IMR-90 (cell line): ENCODE results near the gene DAAM2. TPM values are rescaled to one million over a fixed set of nuclear protein-coding genes. Genes with fewer than 3 reads are reported as not detected.
A peak's percentile ranks its signal among the peaks of the same experiment; 100 is the strongest.

Source experiments
- ATAC-seq: fragments of 200-7000 bp; cut with Tn5 transposase; 2 replicates; pipeline ENCODE4 v1.9.1; 2020; ENCODE audit warnings: low read depth, mild to moderate bottlenecking, moderate library complexity
- BruUV-seq: library from RNA; stranded (reverse); fragments of 400-500 nt; replicated peaks from 2 replicates; lab custom pipeline; 2021; lab: Mats Ljungman, UMichigan
- CTCF ChIA-PET: fragments of 300-600 bp; formaldehyde crosslinking; extraction: SDS; loops from one replicate; lab custom pipeline; 2021; ENCODE audit warnings: antibody characterized with exemption; lab: Yijun Ruan, JAX
- POLR2A ChIA-PET: fragments of 300-600 bp; sonication (Branson Sonifier 250); formaldehyde crosslinking; loops from one replicate; lab custom pipeline; 2022; ENCODE audit warnings: antibody characterized with exemption; ENCODE audit not compliant: unreplicated experiment; lab: Charles Lee
- DNase-seq: peaks from one replicate; pipeline ENCODE4 v3.0.0; 2013
- H2AFZ ChIP-seq: replicated peaks from 2 replicates; pipeline ENCODE3; 2013; ENCODE audit warnings: low read length, mild to moderate bottlenecking; ENCODE audit not compliant: poor library complexity
- H2AK5ac ChIP-seq: 2 replicates; pipeline ENCODE4 v1.6.1; 2013; ENCODE audit warnings: low read depth, low read length, inconsistent platforms
- H2AK9ac ChIP-seq: replicated peaks from 2 replicates; pipeline ENCODE3; 2013; ENCODE audit warnings: mild to moderate bottlenecking, low read depth, low read length, moderate library complexity; ENCODE audit not compliant: poor library complexity
- H2BK120ac ChIP-seq: 2 replicates; pipeline ENCODE4 v1.6.1; 2013; ENCODE audit warnings: low read depth, low read length, inconsistent platforms
- H2BK15ac ChIP-seq: 3 replicates; pipeline ENCODE4 v1.6.1; 2013; ENCODE audit warnings: low read depth, low read length, inconsistent platforms
- H2BK20ac ChIP-seq: 2 replicates; pipeline ENCODE4 v1.6.1; 2013; ENCODE audit warnings: low read depth, mild to moderate bottlenecking, inconsistent platforms, low read length, moderate library complexity
- H2BK5ac ChIP-seq: 2 replicates; pipeline ENCODE4 v1.6.1; 2013; ENCODE audit warnings: mild to moderate bottlenecking, low read depth, low read length, inconsistent platforms; ENCODE audit not compliant: poor library complexity, severe bottlenecking
- H3K14ac ChIP-seq: replicated peaks from 2 replicates; pipeline ENCODE4 v1.6.1; 2013; ENCODE audit warnings: low read depth, low read length, inconsistent platforms
- H3K18ac ChIP-seq: 2 replicates; pipeline ENCODE4 v1.6.1; 2013; ENCODE audit warnings: low read depth, low read length, control low read depth
- H3K23ac ChIP-seq: 2 replicates; pipeline ENCODE4 v1.6.1; 2013; ENCODE audit warnings: low read depth, low read length, inconsistent platforms
- H3K27ac ChIP-seq: 2 replicates; pipeline ENCODE4 v1.5.1; 2013; ENCODE audit warnings: mild to moderate bottlenecking, control low read depth, low read length; ENCODE audit not compliant: insufficient read depth
- H3K27me3 ChIP-seq: 2 replicates; pipeline ENCODE4 v1.6.1; 2013; ENCODE audit warnings: low read length; ENCODE audit not compliant: control insufficient read depth, insufficient read depth
- H3K36me3 ChIP-seq: 2 replicates; pipeline ENCODE4 v1.6.1; 2013; ENCODE audit warnings: low read length, mixed read lengths; ENCODE audit not compliant: control insufficient read depth, insufficient read depth
- H3K4ac ChIP-seq: 2 replicates; pipeline ENCODE4 v1.6.1; 2013; ENCODE audit warnings: low read depth, low read length, inconsistent platforms
- H3K4me1 ChIP-seq: 2 replicates; pipeline ENCODE4 v1.6.1; 2013; ENCODE audit warnings: low read length, mixed read lengths; ENCODE audit not compliant: control insufficient read depth, insufficient read depth
- H3K4me2 ChIP-seq: 2 replicates; pipeline ENCODE4 v1.6.1; 2013; ENCODE audit warnings: low read depth, mild to moderate bottlenecking, control low read depth, low read length, moderate library complexity
- H3K4me3 ChIP-seq: 2 replicates; pipeline ENCODE4 v1.5.1; 2013; ENCODE audit warnings: low read depth, mild to moderate bottlenecking, control low read depth, low read length, moderate library complexity; ENCODE audit not compliant: insufficient read depth
- H3K56ac ChIP-seq: 2 replicates; pipeline ENCODE4 v1.6.1; 2013; ENCODE audit warnings: low read length, inconsistent platforms; ENCODE audit not compliant: insufficient read depth; ENCODE audit errors: extremely low read depth
- H3K79me1 ChIP-seq, 2 experiments: 2 replicates each; pipeline ENCODE4 v1.6.1; 2013; ENCODE audit warnings: low read length in 2 of 2, inconsistent platforms in 1 of 2, low read depth in 1 of 2
- H3K9ac ChIP-seq: 2 replicates; pipeline ENCODE4 v1.6.1; 2013; ENCODE audit warnings: low read depth, low read length, control low read depth
- H3K9me1 ChIP-seq: 2 replicates; pipeline ENCODE4 v1.6.1; 2013; ENCODE audit warnings: low read length, inconsistent platforms; ENCODE audit not compliant: insufficient read depth
- H3K9me3 ChIP-seq: 2 replicates; pipeline ENCODE4 v1.6.1; 2013; ENCODE audit warnings: low read length; ENCODE audit not compliant: control insufficient read depth, insufficient read depth
- H4K20me1 ChIP-seq: 2 replicates; pipeline ENCODE4 v1.6.1; 2013; ENCODE audit warnings: low read length, inconsistent platforms; ENCODE audit not compliant: insufficient read depth
- H4K5ac ChIP-seq: 2 replicates; pipeline ENCODE4 v1.6.1; 2013; ENCODE audit warnings: mild to moderate bottlenecking, low read depth, low read length, control low read depth
- H4K8ac ChIP-seq, 2 experiments: 2 replicates each; pipeline ENCODE4 v1.6.1; 2013; ENCODE audit warnings: low read depth in 2 of 2, low read length in 2 of 2, control low read depth in 1 of 2, inconsistent platforms in 1 of 2
- H4K91ac ChIP-seq: 2 replicates; pipeline ENCODE4 v1.6.1; 2013; ENCODE audit warnings: low read depth, low read length, inconsistent platforms; ENCODE audit not compliant: insufficient read depth
- CEBPB ChIP-seq: IDR thresholded peaks from 2 replicates; pipeline ENCODE4 v1.6.1; 2012; ENCODE audit warnings: low read depth, low read length, improper control_type of control experiment
- FOS ChIP-seq: fragments of 150-350 bp; IDR thresholded peaks from 2 replicates; pipeline ENCODE4 v1.6.1; 2016; ENCODE audit warnings: low read depth, low read length
- POLR2A ChIP-seq: IDR thresholded peaks from 2 replicates; pipeline ENCODE4 v1.6.1; 2012; ENCODE audit warnings: mild to moderate bottlenecking, low read depth, low read length
- RAD21 ChIP-seq: IDR thresholded peaks from 2 replicates; pipeline ENCODE4 v1.6.1; 2012; ENCODE audit warnings: low read length, improper control_type of control experiment
- RCOR1 ChIP-seq: IDR thresholded peaks from 2 replicates; pipeline ENCODE4 v1.6.1; 2012; ENCODE audit warnings: mild to moderate bottlenecking, low read length, improper control_type of control experiment; ENCODE audit not compliant: insufficient replicate concordance
- RFX5 ChIP-seq: IDR thresholded peaks from 2 replicates; pipeline ENCODE4 v1.8.0; 2012; ENCODE audit warnings: low read depth, mild to moderate bottlenecking, low read length, moderate library complexity
- WGBS, 2 experiments: methylation state at CpG; one replicate each; pipeline versions ENCODE4 v1.1.5 to v1.1.7; 2013; ENCODE audit warnings: missing lambda C conversion rate in 2 of 2; ENCODE audit not compliant: insufficient read length in 1 of 2; ENCODE audit errors: extremely low coverage in 2 of 2; 5-methylcytosine and 5-hydroxymethylcytosine counted together
- dilution Hi-C: fragments of 300-500 bp; cut with HindIII; formaldehyde crosslinking; loops from one replicate; pipeline ENCODE4 v1.14.3; 2018; ENCODE audit warnings: low sequenced_read_pairs; ENCODE audit not compliant: unreplicated experiment
- in situ Hi-C: fragments of 300-500 bp; cut with MboI; formaldehyde crosslinking; loops from 3 replicates; pipeline ENCODE4 v1.14.3; 2019; ENCODE audit warnings: low sequenced_read_pairs, inconsistent platforms, mixed read lengths
- intact Hi-C: fragments of 100-400 bp; cut with micrococcal nuclease; formaldehyde crosslinking; loops from 2 replicates; pipeline ENCODE4 v1.10.0; 2022
- polyA plus RNA-seq, 3 experiments: library from polyadenylated mRNA; depleted of rRNA; stranded (reverse); fragments of >200 nt; gene quantifications; 2 replicates each; pipeline ENCODE4 v1.2.3, GENCODE V29; 2012; ENCODE audit warnings: low replicate concordance in 1 of 3
- total RNA-seq: library from RNA; depleted of rRNA; stranded (reverse); fragments of >200 nt; gene quantifications from 2 replicates; pipeline ENCODE4 v1.2.3, GENCODE V29; 2012
- TF ChIP-seq, protein P1 (sequence below): fragments of 150-350 bp; IDR thresholded peaks from 2 replicates; pipeline ENCODE4 v1.6.1; 2016; ENCODE audit warnings: low read depth, mild to moderate bottlenecking, low read length, moderate library complexity, borderline replicate concordance
- TF ChIP-seq, protein P2 (sequence below): conservative IDR thresholded peaks from 2 replicates; pipeline ENCODE4 v1.5.1; 2012; ENCODE audit warnings: mild to moderate bottlenecking, low read depth, low read length, improper control_type of control experiment

DAAM2 gene
- total and polyA plus RNA-seq, 2 of the 4 experiments (the other 2 are of a cell fraction): 11.2 to 12.9 TPM

DNA sequence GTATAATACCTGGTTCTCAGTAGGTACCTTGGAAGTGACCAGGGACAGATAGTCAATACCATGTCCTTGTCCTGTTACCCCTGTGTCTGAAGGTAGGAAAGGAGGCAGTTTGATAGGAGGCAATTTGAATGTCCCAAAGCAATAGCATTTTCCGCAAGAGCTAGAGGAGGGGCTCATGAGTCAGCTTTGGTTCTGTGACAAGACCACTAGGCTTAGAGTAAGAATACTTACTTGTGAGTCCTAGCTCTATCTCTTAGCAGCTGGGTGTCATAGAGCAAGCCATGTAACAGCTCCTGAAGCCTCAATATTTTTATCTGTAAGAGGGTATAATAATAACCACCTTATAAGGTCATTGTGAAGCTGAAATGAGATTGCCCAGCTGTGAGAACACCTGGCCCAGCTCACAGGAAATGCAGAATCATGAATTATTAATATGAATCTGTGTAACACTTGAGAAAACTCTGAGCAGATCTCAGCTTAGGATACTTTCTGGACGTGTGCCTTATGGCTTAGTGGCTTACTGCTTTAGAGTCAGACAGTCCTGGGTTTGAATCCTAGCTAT is 58.6 kb downstream of the DAAM2 start:
- H3K27me3 ChIP-seq: no peaks in the 10 kb centered on the region
- H4K20me1 ChIP-seq: no peaks in the 10 kb centered on the region
- dilution Hi-C loops (no loop called here), in situ Hi-C loops (no loop called here), intact Hi-C loops (no loop called here)
- CTCF ChIA-PET: interaction anchor here (0.9 to 1.0 kb wide), 2 partner anchors 15 to 31 kb away, joined by 3 read pairs; no protein-coding TSS in a partner anchor
- 0 out of 2 replicates have a peak overlapping the region, but pooled peaks have one; percentile 33 for H2BK20ac ChIP-seq
- DNase-seq: peak; percentile 7
- 60% methylated on average over 1 of the region's 2 CpGs; no CpG with 5 or more reads in 1 of the 2 experiments for WGBS, 2 experiments
- H2BK15ac ChIP-seq: 0 out of 3 replicates have a peak overlapping the region, but pooled peaks have one; percentile 59
- no peak overlapping the region for H3K23ac ChIP-seq
- H3K9me3 ChIP-seq: no peaks in the 10 kb centered on the region
- H3K14ac ChIP-seq: no peak overlapping the region
- no peak for ATAC-seq
- H3K56ac ChIP-seq: no peak overlapping the region
- H3K36me3 ChIP-seq: no peaks in the 10 kb centered on the region
- no peak overlapping the region for H2AK5ac ChIP-seq
- H4K91ac ChIP-seq: no peak overlapping the region
- H3K9ac ChIP-seq: no peak overlapping the region
- 0 out of 2 replicates have a peak overlapping the region, but pooled peaks have one; percentile 79 for H2BK120ac ChIP-seq
- no peak overlapping the region for H2BK5ac ChIP-seq
- H2AK9ac ChIP-seq: no peak overlapping the region
- H3K79me1 ChIP-seq: peaks cover 0 to 8% of the 10 kb centered on the region in 2 experiments; a peak in 1 of 4 replicates
- no peak overlapping the region for H3K27ac ChIP-seq
- H3K4ac ChIP-seq: peak overlapping the region; percentile 82; the same call in 1 of the 2 replicates
- no peak overlapping the region for H2AFZ ChIP-seq
- peaks cover 23% of the 10 kb centered on the region for H3K4me1 ChIP-seq
- no peak overlapping the region for H3K4me2 ChIP-seq
- peaks cover 8% of the 10 kb centered on the region for H3K9me1 ChIP-seq
- POLR2A ChIA-PET: no interaction called here
- no peak overlapping the region; a peak in 1 of 4 replicates for H4K8ac ChIP-seq
- no peak overlapping the region for H3K4me3 ChIP-seq
- H3K18ac ChIP-seq: no peak overlapping the region; the same call in 1 of the 2 replicates
- H4K5ac ChIP-seq: no peak overlapping the region
- no TSS peak for BruUV-seq
- TF ChIP-seq CEBPB (no peak), POLR2A (no peak), RAD21 (no peak), FOS (no peak), RFX5 (no peak), RCOR1 (no peak)
- TF ChIP-seq, protein P1, sequence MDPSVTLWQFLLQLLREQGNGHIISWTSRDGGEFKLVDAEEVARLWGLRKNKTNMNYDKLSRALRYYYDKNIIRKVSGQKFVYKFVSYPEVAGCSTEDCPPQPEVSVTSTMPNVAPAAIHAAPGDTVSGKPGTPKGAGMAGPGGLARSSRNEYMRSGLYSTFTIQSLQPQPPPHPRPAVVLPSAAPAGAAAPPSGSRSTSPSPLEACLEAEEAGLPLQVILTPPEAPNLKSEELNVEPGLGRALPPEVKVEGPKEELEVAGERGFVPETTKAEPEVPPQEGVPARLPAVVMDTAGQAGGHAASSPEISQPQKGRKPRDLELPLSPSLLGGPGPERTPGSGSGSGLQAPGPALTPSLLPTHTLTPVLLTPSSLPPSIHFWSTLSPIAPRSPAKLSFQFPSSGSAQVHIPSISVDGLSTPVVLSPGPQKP: no peak
- TF ChIP-seq, protein P2, sequence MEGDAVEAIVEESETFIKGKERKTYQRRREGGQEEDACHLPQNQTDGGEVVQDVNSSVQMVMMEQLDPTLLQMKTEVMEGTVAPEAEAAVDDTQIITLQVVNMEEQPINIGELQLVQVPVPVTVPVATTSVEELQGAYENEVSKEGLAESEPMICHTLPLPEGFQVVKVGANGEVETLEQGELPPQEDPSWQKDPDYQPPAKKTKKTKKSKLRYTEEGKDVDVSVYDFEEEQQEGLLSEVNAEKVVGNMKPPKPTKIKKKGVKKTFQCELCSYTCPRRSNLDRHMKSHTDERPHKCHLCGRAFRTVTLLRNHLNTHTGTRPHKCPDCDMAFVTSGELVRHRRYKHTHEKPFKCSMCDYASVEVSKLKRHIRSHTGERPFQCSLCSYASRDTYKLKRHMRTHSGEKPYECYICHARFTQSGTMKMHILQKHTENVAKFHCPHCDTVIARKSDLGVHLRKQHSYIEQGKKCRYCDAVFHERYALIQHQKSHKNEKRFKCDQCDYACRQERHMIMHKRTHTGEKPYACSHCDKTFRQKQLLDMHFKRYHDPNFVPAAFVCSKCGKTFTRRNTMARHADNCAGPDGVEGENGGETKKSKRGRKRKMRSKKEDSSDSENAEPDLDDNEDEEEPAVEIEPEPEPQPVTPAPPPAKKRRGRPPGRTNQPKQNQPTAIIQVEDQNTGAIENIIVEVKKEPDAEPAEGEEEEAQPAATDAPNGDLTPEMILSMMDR: no peak
